GM18502 (cell line): ENCODE results near the gene SV2C.
"Not testable (repeated sequence)": the region's sequence is repeated elsewhere in the genome, so short reads cannot be mapped to it uniquely, and the experiment has no call there.

Experiments
- ATAC-seq: cut with Tn5 transposase; IDR thresholded peaks from one replicate; pipeline ENCODE4 v1.9.1; 2021; ENCODE audit warnings: mild to moderate bottlenecking; ENCODE audit not compliant: unreplicated experiment, poor library complexity

Gene SV2C

DNA sequence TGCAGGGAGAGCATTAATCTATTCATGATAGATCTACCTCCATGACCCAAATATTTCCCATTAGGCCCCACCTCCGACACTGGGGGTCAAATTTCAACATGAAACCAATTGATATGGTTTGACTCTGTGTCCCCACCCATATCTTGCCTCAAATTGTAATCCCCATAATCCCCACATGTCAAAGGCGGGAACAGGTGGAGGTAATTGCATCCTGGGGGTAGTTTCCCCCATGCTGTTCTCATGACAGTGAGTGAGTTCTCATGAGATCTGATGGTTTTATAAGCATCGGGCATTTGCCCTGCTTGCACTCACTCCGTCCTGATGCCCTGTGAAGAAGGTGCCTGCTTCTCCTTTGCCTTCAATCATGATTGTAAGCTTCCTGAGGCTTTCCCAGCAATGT is 153.5 kb downstream of the SV2C start:
- ATAC-seq, result no peak

DNA sequence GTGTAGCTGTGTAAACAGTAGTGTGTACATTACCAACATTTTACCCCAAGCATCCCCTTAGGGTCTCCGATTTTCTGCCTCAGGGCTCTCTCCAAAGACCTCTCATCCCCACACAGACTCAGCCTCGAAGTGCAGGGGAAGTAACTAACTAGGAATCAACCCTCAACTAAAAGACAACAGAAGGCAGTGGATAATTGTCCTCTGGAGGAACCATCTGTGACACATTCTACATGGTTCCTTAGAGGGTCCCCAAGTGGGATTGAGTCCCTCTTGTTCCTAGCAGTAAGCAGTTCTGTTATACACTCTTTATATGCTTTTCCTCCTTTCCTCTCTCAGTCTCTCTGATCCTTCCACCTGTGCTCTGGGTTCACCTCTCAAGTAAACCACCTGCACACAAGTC is 157.2 kb downstream of the SV2C start:
- ATAC-seq, result no peak

DNA sequence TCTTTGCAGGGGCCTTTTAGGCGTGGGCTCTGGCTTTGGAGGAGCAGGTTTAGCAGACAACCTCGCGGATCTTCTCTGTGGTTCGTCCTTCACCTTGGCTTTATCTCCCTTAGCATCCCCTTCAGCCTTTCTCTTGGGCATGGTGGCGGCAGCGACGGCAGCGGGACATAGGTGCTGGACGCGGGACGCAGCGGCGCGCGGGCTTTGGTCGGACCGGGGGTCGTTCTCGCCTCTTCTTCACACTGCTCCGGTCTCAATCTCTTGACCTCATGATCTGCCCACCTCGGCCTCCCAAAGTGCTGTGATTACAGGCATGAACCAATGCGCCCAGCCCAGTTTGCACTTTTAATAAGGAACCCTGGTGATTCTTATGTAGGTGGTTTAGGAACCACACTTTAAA is 159.0 kb downstream of the SV2C start:
- not testable (repeated sequence) for ATAC-seq

DNA sequence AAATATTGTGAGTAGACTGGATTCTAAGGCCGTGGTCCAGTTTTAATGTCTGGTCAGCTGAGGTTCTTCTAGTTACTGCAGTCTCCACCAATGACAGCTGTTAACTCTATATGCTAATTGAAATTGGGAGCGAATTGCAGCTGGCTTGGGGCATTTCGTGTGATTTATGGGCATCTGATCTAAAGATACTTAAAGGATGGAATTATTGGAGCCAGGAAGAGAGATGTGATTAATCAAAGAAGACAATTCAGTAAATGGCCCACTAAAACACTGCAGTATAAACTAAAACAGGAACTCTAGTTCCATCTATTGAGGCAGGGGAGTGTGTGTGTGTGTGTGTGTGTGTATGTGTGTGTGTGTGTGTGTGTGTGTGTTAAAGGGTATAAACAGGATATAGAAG is 162.4 kb downstream of the SV2C start:
- no peak for ATAC-seq

DNA sequence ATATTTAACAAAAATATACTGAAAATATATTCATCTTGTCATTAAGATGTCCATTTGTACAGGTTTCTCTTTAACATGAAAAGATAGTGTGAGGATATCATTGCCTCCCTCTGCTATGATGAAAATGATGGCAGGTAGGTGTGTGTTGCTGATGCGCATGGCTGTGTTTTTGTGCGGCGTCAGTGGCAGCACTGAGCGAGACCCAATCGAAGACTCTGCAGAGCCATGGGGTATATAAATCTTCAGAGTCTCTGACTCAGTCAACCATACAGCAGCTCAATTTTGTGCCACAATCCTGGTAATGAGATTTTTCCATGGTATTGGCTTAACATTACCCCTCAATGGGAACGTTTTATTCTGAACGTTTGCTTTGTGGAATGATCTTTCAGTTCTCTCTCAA is 166.4 kb downstream of the SV2C start:
- no peak for ATAC-seq

DNA sequence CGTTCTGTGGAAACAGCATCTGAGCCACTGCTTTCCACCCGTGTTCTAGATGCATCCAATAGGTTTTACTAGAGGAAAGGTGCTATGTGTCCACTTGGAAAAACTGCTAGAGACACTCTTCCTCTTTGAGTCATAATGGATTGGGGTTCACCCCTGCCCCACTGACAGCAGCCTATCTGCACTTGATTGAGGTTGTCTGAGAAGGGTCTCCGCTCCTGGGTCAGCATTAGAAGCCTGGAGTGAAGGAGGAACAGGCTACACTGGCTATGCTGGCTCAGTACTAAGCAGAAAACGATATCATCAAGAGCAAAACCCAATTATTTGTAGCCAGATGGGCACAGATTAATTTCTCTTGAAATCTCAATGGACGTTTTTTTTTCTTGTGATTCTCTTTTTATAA is 167.3 kb downstream of the SV2C start:
- ATAC-seq, result no peak

DNA sequence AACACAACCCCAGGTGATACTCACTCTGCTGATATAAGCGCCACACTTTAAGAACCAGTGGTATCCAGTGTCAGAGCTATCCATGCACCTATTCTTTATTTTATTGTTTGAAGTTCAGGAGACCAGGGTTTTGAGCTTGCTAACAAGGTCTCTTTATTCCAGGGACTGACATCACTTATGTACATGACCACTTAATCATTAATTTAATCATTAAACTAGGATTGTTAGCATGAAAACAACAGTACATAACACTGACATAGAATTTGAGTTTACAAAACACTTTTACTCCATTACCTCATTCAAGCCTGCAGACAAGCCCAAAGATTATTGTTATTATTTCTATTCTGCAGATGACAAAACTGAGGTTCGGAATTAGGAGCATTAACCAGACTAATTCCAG is 168.5 kb downstream of the SV2C start:
- no peak for ATAC-seq

DNA sequence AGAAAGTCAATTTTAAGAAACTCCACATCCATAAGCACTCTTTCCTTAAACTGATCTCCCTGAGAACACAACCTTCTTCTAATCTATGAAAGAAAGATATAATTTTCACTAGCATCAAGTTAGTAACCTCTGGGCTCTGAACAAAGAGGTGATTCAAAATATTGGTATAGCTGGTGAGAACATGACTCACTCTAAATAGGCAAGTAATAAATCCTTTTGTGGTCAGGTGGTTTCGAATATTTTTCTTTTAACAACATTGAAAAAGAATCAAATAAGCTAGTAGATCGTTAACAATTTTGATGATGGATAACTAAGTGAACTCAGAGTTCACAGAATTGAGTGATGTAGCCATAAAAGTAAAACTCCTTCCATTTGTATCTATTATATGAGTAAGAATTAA is 169.3 kb downstream of the SV2C start:
- no peak for ATAC-seq

DNA sequence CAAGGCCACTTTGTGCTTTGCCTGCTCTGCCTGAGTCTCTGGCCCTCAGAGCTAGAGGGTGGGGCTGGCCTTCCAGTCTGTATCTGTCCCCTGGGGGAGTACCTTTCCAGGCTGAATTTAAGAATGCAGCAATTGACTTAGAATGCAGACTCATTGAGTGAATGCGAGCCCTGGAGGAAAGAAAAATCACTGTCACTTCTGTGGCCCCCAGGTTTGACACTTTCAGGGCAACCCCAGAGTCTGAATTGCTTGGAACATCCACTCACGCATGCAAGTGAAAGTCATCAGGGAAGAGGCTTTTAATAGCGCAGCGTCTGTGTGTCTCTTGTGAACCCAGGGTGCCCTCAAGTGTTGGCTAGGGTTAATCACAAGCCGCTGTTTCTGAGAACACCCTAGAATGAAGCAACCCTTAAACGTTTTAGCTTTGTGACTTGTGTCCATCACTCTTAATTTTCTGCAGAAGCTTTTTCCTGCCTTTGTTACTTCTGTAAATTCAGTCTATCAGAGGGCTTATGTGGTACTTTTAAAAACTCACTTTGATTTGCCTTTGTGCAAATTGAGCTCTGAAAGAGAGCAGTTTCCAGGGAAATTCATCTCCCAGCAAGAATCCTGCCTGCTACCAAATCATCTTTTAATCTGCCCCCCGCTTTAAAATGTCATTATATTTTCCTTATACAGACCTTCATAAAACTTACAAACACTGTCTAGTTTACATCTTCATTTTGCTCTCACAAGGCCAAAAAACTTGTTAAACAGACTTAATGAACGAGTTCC is 173.1 kb downstream of the SV2C start:
- ATAC-seq, result peak; percentile 79

DNA sequence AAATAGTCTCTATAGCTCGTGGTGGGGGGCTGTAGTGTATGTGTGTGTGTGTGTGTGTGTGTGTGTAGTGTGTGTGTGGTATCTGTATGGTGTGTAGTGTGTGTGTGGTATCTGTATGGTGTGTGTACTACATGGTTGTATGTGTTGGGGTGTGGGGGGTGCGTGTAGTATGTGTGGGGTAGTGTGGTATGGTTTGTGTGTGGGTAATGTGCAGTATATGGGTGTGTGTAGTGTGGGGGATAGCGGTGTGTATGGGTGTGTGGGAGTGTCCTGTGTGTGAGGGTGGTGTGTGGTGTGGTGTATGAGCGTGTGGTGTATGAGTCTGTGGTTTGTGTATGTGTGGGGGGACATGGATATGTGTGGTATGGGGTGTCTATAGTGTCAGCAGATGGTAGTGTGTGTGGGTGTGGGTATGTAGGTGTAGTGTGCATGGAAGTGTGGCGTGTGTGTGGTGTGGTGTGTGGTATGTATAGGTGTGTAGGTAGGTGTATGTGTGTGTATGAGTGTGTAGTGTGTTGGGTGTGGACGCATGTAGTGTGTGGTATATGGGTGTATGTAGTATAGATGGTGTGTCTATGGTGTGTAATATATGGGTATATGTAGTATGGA is 174.1 kb downstream of the SV2C start:
- no peak for ATAC-seq

DNA sequence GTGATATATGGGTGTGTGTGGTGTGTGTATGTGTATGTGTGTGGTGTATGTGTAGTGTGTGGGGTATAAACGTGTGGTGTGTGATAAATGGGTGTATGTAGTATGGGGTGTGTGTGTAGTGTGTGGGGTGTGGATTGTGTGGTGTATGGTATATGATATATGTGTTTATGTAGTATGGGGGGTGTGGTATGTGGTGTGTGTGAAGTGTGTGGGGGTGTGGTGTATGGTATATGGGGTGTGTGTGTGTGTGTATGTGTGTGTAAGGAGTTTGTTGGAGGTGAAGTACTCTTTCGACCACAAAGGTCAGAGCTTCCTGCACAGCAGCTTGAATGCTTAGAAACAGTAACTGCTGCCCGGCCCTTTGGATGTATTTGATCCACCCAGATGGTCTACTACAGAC is 174.7 kb downstream of the SV2C start:
- ATAC-seq, result no peak

DNA sequence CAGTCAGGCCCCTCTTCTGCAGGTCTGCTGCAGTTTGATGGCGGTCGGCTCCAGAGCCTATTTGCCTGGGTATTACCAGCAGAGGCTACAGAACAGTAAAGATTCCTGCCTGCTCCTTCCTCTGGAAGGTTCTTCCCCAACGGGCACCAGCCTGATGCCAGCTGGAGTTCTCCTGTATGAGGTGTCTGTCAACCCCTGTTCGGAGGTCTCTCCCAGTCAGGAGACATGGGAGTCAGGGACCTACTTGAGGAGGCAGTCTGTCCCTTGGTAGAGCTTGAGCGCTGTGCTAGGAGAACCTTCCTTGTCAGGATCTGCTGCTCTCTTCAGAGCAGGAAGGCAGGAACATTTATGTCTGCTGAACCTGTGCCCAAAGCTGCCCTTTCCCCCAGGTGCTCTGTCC is 181.5 kb downstream of the SV2C start:
- no peak for ATAC-seq

DNA sequence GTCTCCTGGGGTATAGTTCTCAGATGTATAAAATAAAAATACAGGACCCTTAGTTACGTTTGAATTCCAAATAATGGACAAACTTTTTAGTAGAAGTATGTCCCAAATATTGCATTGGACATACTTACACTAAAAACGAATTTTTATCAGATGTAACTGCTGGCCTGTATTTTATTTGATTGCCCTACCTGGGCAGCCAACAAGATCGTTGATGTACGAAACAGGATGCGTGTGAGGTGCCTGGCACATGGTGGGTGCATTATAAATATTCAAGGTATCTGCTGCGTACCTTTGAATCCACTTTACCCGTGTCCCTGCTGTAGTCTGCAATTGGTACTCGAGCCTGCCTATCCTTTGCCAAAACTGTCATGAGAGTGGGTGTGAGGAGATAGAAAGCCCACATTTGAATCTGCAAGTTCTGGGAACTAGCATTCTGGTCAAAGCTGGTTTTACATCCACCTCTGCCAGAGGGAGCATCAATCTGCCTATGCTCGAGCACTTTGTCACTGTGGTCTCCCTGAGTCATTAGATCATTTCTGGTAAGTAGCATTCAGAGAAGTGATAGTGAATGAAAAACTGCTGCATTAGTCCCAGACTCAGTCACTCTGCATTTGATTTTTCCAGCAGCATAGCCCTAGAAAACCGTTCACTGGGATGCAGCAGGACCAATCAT is 186.2 kb downstream of the SV2C start:
- ATAC-seq, result no peak

DNA sequence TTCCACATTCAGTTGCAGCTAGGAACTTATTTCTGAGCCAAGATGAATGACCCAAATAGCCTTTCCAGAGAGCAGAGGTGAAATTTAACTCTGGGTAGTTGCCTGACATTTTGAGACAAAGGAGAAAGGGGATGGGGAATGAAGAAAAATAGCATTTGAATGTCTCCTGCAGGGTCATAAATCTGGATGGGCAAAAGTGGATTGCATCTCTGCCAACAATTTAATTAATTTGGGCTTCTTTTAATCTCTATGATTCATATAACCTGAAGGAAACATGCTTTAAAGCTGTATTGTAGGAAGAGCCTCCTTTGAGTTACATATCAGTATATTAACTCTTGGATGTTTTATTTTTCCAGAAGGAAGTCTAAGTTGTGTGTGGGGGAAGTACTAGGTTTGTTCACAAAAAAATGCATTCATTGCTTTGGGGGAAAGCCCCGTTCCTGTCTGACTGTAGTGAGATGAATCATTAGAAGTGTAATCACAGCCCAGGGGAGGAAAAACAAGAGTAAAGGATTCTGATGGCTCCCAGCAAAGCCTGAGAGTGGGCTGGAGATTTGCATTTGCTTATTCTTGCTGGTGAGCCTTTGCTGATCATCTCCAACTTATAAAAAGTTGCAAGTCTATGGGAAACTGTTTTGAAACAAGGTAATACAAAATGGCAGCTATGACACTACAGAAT is 186.9 kb downstream of the SV2C start:
- no peak for ATAC-seq

DNA sequence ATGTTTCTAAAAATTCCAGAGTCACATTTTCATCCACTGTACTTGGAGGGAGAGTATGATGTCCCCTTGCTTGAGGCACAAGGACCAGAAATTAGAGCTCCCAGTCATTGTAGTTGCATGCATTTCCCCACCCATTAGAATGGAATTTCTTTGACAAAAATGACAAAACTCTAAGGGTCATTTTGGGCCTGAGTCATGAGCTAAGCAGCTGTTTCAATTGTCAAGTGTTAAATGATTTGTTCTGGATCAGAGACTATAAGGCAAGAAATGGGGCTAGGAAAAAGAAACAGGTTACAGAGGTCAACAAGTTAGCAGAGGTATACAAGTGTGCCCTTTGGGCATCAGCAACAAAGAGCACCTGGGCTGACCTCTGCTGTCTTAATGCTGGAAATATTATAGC is 188.7 kb downstream of the SV2C start:
- no peak for ATAC-seq

DNA sequence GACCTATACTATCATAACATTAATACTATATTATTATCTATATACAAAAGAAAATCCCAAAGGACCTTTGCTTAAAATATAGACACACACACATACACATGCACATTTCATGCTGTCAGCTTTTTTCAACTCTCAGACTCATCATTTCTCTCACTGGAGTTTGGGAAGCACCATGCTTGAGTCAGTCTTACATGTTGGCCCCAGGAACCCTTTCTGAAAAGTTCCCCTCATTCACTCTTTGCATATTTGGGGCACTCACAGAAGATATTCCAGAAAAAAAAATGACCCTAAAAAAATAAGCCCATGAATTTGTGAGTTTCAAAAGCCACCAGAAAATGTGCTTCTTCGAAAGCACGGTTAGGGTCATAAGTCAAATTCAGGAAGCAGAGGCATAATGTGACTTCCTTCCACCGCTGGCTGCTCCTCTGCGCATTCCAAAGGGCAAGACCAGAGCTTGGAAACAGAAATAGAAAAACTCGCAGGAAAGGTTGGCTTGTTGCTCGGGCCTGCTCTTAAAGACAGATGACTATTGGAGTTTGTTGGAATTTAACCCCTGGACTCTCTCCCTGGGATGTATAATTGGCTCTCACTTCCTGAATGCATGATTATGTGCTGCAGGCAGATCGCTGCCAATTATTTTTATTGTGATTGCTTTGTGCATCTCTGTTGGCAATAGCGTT is 190.2 kb downstream of the SV2C start:
- no peak for ATAC-seq

DNA sequence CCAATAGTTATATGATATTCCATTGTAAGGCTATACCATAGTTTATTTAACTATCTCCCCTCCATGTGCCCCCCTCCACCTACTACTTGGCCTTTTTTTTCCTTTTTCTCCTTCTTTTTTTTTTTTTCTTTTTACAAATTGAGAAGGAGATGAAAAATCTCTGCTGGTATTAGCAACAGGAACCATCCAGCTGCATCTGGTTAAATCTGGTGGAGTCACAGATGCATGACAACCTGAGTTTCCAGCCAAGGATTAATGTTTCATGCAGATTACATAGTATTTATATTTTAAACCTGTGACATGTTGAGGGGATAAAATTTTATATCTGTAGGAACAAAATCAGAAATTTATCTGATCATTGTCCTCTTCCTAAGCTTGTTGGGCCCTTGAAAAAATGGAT is 191.4 kb downstream of the SV2C start:
- ATAC-seq, result no peak

DNA sequence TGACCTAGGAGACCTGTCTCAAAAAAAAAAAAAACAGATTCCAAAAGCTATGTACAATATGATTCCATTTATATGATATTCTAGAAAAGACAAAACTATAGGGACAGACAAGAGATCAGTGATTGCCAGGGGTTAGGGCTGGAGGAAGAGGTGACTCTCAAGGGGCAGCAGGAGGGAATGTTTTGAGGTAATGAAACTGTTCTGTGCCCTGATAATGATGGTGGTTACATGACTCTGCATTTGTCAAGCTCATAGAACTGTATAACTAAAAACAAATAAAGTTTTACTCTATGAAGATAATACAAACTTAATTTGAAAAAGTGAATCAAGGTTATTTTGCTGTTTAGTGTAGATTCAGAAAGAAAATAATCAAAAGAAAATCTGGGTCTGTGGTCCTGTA is 194.6 kb downstream of the SV2C start:
- ATAC-seq, result no peak

DNA sequence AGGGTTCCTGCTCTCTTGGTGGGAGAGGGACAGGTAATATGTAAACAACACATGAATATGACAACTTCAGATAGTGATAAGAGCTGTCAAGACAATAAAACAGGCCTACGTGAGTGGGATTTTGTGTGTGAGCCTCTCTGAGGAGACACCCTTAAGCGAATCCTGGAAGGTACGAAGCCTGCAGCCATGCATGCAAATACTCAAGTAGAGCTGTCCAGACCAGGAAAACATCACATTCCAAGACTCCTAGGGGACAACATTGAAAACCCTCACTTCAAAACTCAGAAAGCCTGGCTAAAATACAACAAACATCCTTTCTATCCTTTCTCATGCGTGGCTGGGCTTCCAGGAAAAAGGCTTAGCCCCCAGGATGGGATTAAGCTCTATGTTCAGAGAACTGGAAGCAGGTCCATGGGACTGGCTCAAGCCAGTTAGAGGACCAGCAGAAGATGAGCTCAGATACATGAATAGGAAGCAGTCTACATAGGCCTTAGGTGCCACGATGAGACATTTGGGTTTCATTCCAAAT is 195.1 kb downstream of the SV2C start:
- ATAC-seq, result no peak

DNA sequence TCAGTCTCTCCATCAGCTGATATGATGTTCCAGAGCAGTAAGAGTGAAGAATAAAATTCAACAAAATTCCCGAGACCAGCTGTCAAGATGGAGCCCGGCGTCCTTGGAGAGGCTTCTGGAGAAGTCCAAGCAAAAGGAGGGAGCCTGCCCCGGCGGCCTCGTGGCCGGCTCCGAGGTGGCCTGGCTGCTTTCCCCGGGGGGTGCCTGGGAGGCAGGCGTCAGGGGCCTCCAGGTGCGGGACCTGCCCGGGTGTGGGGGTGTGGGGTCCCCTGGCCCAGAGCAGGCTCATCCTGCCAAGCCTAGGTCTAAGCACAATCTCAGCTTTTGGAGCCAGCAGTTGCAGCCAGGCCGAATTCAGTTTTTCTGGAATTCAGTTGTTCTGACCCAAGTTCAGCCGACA is 197.3 kb downstream of the SV2C start:
- no peak for ATAC-seq
